NCI-H2081 (cell line): ENCODE measurements around the gene SCYL1.
"Not testable (repeated sequence)": the region's sequence is repeated elsewhere in the genome, so short reads cannot be mapped to it uniquely, and the experiment has no call there.

Source experiments
- DNase-seq, 2 experiments: peaks; one replicate each; lab custom pipeline; 2025; lab: John Stamatoyannopoulos, UW

Gene SCYL1

DNA sequence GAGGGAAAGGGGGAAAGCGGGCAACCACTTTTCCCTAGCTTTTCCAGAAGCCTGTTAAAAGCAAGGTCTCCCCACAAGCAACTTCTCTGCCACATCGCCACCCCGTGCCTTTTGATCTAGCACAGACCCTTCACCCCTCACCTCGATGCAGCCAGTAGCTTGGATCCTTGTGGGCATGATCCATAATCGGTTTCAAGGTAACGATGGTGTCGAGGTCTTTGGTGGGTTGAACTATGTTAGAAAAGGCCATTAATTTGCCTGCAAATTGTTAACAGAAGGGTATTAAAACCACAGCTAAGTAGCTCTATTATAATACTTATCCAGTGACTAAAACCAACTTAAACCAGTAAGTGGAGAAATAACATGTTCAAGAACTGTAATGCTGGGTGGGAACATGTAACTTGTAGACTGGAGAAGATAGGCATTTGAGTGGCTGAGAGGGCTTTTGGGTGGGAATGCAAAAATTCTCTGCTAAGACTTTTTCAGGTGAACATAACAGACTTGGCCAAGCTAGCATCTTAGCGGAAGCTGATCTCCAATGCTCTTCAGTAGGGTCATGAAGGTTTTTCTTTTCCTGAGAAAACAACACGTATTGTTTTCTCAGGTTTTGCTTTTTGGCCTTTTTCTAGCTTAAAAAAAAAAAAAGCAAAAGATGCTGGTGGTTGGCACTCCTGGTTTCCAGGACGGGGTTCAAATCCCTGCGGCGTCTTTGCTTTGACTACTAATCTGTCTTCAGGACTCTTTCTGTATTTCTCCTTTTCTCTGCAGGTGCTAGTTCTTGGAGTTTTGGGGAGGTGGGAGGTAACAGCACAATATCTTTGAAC lies 19.2 kb upstream of the SCYL1 start:
- no peak for DNase-seq

- no peak for DNase-seq
Observed at GRCh38 chr11:65506290-65506771, 18.6 kb upstream of the SCYL1 start.

DNA sequence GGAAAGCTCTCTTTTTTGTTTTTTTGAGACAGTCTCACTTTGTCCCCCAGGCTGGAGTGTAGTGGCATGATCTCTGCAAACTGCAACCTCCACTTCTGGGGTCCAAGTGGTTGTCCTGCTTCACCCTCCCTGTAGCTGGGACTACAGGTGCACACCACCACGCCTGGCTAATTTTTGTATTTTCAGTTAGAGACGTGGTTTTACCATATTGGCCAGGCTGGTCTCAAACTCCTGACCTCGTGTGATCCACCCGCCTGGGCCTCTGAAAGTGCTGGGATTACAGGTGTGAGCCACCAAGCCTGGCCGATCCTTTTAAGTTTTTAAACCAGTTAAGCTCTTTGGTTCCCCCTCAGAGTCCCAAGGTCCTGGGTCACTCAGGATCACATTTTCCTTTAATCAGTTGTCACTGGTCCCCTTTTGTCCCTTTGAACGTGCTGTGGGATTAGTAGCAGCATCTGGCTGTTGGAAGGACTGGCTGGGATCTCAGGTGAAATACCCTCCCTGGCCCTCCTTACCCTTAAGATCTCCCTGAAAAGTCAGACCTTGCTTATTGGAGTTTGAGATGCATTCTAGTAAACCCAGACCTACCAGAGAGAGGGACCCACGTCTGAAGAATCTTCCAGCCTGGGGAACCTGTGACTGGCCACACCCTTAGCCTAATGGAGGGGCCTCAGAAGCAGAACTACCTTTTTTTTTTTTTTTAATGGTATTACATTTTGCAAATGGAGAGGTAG lies 17.9 kb upstream of the SCYL1 start:
- DNase-seq, result peak in 1 of 2 experiments; percentile 56

DNA sequence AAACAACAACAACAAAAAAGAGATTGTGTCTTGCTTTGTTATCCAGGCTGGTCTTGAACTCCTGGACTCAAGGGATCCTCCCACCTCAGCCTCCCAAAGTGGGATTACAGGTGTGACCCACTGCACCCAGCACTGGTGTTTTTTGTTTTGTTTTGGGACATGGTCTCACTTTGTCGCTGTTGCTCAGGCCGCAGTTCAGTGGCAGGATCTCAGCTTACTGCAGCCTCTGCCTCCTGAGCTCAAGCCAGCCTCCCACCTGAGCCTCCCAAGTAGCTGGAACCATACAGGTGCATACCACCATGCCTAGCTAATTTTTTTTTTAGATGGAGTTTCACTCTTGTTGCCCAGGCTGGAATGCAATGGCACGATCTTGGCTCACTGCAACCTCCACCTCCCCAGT lies 12.6 kb upstream of the SCYL1 start:
- DNase-seq, result not testable (repeated sequence)

GRCh38 chr11:65516135-65516968 lies 8.5 kb upstream of the SCYL1 start:
- no peak for DNase-seq

DNA sequence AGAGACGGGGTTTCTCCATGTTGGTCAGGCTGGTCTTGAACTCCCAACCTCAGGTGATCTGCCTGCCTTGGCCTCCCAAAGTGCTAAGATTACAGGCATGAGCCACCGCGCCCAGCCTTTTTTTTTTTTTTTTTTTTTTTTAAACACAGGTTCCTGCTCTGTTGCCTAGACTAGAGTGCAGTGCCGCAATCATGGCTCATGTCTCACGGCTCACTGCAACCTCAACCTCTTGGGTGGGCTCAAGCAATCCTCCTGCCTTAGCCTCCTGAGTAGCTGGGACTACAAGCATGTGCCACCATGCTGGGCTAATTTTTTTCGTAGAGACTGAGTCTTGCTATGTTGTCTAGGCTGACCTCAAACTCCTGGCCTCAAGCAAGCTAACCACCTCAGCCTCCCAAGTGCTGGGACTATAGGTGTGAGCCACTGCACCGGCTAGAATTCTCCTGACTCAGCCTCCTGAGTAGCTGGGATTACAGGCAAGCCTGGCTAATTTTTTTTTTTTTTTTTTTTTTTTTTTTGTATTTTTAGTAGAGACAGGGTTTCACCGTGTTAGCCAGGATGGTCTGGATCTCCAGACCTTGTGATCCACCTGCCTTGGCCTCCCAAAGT lies 5.8 kb upstream of the SCYL1 start:
- not testable (repeated sequence) for DNase-seq

GRCh38 chr11:65521777-65522521 lies 2.9 kb upstream of the SCYL1 start:
- DNase-seq, result not testable (repeated sequence)

DNA sequence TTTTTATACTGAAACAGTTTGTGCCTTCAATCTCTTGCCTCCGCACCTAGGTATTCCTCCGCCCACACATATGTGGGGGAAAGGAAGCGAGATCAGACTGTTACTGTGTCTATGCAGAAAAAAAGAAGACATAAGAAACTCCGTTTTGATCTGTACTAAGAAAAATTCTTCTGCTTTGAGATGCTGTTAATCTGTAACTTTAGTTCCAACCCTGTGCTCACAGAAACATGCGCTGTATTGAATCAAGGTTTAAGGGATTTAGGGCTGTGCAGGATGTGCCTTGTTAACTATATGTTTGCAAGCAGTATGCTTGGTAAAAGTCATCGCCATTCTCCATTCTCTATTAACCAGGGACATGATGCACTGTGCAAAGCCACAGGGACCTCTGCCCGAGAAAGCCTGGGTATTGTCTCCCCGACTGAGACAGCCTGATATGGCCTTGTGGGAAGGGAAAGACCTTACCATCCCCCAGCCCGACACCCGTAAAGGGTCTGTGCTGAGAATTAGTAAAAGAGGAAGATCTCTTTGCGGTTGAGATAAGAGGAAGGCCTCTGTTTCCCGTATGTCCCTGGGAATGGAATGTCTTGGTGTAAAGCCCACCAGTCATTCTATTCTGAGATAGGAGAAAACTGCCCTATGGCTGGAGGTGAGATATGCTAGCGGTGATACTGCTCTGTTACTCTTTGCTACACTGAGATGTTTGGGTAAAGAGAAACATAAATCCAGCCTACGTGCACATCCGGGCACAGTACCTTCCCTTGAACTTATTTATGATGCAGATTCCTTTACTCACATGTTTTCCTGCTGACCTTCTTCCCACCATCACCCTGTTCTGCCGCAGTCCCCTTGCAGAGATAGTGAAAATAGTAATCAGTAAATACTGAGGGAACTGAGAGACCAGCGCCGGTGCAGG lies 1.9 kb upstream of the SCYL1 start:
- not testable (repeated sequence) for DNase-seq

DNA sequence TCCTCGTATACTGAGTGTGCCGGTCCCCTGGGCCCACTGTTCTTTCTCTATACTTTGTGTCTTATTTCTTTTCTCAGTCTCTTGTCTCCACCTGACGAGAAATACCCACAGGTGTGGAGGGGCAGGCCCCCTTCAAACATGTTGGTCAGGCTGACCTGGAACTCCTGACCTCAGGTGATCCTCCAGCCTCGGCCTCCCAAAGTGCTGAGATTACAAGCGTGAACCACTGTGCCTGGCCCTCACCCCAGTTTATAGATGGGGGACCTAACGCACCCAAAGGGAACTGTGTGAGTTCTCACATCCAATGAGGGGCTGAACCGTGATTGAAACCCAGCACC lies 1.3 kb upstream of the SCYL1 start:
- not testable (repeated sequence) for DNase-seq

GRCh38 chr11:65524014-65524740 lies 706 bp upstream of the SCYL1 start:
- DNase-seq, result no peak

GRCh38 chr11:65525546-65526480 lies 930 bp downstream of the SCYL1 start:
- no peak for DNase-seq

- DNase-seq, result no peak
Observed at GRCh38 chr11:65526744-65527143, 1.9 kb downstream of the SCYL1 start.

GRCh38 chr11:65528819-65529350 lies 4.0 kb downstream of the SCYL1 start:
- no peak for DNase-seq

GRCh38 chr11:65529475-65530156 lies 4.7 kb downstream of the SCYL1 start:
- DNase-seq, result no peak

GRCh38 chr11:65530157-65530496 lies 5.2 kb downstream of the SCYL1 start:
- no peak for DNase-seq

DNA sequence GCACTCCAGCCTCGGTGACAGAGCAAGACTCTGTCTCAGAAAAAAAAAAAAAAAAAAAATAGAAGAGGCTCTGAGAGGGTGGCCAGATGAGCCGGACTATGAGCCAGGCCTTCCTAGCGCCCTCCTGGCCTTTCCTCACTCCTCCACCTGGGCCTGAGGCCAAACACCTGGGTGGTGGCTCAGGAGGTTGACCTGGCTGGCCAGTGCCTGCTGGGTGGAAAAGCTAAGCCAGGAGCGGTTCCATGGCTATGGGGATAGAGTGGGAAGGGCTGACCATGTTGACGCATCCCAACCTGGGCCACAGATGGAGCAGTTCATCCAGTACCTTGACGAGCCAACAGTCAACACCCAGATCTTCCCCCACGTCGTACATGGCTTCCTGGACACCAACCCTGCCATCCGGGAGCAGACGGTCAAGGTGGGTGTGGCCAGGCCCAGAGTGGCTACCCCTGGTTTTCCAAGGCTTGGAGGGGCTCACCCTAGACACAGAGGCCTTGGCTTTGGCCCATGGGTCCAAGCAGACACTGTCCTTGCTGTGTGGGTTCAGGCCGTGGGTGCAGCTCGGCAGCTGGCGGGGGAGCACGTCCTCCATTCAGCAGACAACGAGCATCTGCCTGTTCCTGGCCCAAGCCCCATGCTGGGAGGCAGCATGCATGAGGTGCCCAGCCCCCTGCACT lies 7.6 kb downstream of the SCYL1 start:
- DNase-seq, result no peak

DNA sequence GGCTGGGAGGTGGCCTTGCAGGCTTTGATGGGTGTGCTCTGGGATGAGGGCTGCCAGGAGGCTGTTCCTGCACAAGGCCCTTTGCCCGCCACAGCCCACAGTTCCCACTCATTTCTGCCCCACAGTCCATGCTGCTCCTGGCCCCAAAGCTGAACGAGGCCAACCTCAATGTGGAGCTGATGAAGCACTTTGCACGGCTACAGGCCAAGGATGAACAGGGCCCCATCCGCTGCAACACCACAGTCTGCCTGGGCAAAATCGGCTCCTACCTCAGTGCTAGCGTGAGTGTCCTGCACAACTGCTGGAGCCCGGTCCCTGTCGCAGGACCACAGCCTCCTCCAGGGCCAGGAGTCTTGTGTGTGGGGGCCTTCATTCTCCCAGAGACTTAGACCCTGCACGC lies 10.2 kb downstream of the SCYL1 start:
- DNase-seq, result no peak
